HepG2 (cell line): ENCODE data around the gene SERPINB1. TPM values are rescaled to one million over a fixed set of nuclear protein-coding genes. Genes with fewer than 3 reads are reported as not detected.

Experiments
- ARHGAP35 ChIP-seq: sonication (generic); formaldehyde crosslinking; IDR thresholded peaks from 2 replicates; pipeline ENCODE4 v1.9.0; 2022; ENCODE audit warnings: mild to moderate bottlenecking, inconsistent platforms, moderate library complexity, missing genetic modification reagents, borderline replicate concordance
- CCAR2 ChIP-seq: fragments of 200-400 bp; formaldehyde crosslinking; optimal IDR thresholded peaks from 2 replicates; pipeline ENCODE3; 2018; ENCODE audit warnings: low read depth, mild to moderate bottlenecking, low read length, moderate library complexity
- CHCHD3 ChIP-seq: sonication (generic); formaldehyde crosslinking; IDR thresholded peaks from 2 replicates; pipeline ENCODE4 v1.8.0; 2022; ENCODE audit warnings: mild to moderate bottlenecking, missing genetic modification reagents, moderate library complexity
- CHD4 ChIP-seq: fragments of 200-600 bp; sonication (generic); IDR thresholded peaks from 2 replicates; pipeline ENCODE4 v1.7.0; 2017; ENCODE audit warnings: mild to moderate bottlenecking, low read length, borderline replicate concordance
- HOXA5 ChIP-seq: sonication (generic); formaldehyde crosslinking; IDR thresholded peaks from 2 replicates; pipeline ENCODE4 v1.4.0; 2020; ENCODE audit warnings: missing genetic modification reagents
- JUN ChIP-seq: sonication (generic); formaldehyde crosslinking; IDR thresholded peaks from 2 replicates; pipeline ENCODE4 v1.4.0; 2020; ENCODE audit warnings: mild to moderate bottlenecking, missing genetic modification reagents
- KDM6A ChIP-seq: IDR thresholded peaks from 2 replicates; pipeline ENCODE4 v1.6.1; 2016; ENCODE audit warnings: low read depth
- NFIB ChIP-seq: sonication (generic); formaldehyde crosslinking; IDR thresholded peaks from 2 replicates; pipeline ENCODE4 v1.9.0; 2021; ENCODE audit warnings: missing genetic modification reagents, mild to moderate bottlenecking, borderline replicate concordance
- NR2F6 ChIP-seq, 2 experiments: IDR thresholded peaks; 2 replicates each; pipeline ENCODE4 v1.6.1; 2016; ENCODE audit warnings: antibody characterized with exemption in 1 of 2, mild to moderate bottlenecking in 1 of 2
- PHF8 ChIP-seq: sonication (generic); formaldehyde crosslinking; IDR thresholded peaks from 2 replicates; pipeline ENCODE4 v1.5.0; 2020; ENCODE audit warnings: missing genetic modification reagents
- PREB ChIP-seq: sonication (generic); formaldehyde crosslinking; IDR thresholded peaks from 2 replicates; pipeline ENCODE4 v1.4.0; 2020; ENCODE audit warnings: missing genetic modification reagents
- RAD51 ChIP-seq: fragments of 450-650 bp; IDR thresholded peaks from 2 replicates; pipeline ENCODE4 v1.6.1; 2016; ENCODE audit warnings: borderline replicate concordance
- SRF ChIP-seq: IDR thresholded peaks from 2 replicates; pipeline ENCODE4 v1.6.1; 2011; ENCODE audit warnings: mild to moderate bottlenecking, low read depth, low read length, moderate library complexity
- ZBED4 ChIP-seq: sonication (generic); formaldehyde crosslinking; IDR thresholded peaks from 2 replicates; pipeline ENCODE4 v1.4.0; 2020; ENCODE audit warnings: missing genetic modification reagents, borderline replicate concordance
- ZNF10 ChIP-seq: sonication (generic); formaldehyde crosslinking; IDR thresholded peaks from 2 replicates; pipeline ENCODE4 v1.4.0; 2020; ENCODE audit warnings: mild to moderate bottlenecking, low read depth, missing genetic modification reagents, borderline replicate concordance
- ZNF296 ChIP-seq: sonication (generic); formaldehyde crosslinking; conservative IDR thresholded peaks from 2 replicates; pipeline ENCODE4 v1.5.0; 2020; ENCODE audit warnings: mild to moderate bottlenecking, missing genetic modification reagents
- ZNF552 ChIP-seq: sonication (generic); formaldehyde crosslinking; IDR thresholded peaks from 2 replicates; pipeline ENCODE4 v1.9.0; 2022; ENCODE audit warnings: missing genetic modification reagents, mild to moderate bottlenecking, borderline replicate concordance
- ZNF563 ChIP-seq: sonication (generic); formaldehyde crosslinking; IDR thresholded peaks from 2 replicates; pipeline ENCODE4 v1.8.0; 2022; ENCODE audit warnings: mild to moderate bottlenecking, moderate library complexity, missing genetic modification reagents
- ZNF564 ChIP-seq: sonication (generic); formaldehyde crosslinking; IDR thresholded peaks from 2 replicates; pipeline ENCODE4 v1.8.1; 2023; ENCODE audit warnings: mild to moderate bottlenecking, missing genetic modification reagents
- ZNF589 ChIP-seq: sonication (generic); formaldehyde crosslinking; conservative IDR thresholded peaks from 2 replicates; pipeline ENCODE4 v1.8.0; 2022; ENCODE audit warnings: mild to moderate bottlenecking, moderate library complexity, missing genetic modification reagents
- ZNF792 ChIP-seq: IDR thresholded peaks from 2 replicates; pipeline ENCODE4 v1.6.1; 2016
- ZSCAN22 ChIP-seq: sonication (generic); formaldehyde crosslinking; IDR thresholded peaks from 2 replicates; pipeline ENCODE4 v1.4.0; 2020; ENCODE audit warnings: mild to moderate bottlenecking, missing genetic modification reagents
- ZUFSP ChIP-seq: sonication (generic); formaldehyde crosslinking; IDR thresholded peaks from 2 replicates; pipeline ENCODE4 v1.9.0; 2021; ENCODE audit warnings: missing genetic modification reagents, mild to moderate bottlenecking, borderline replicate concordance
- polyA plus RNA-seq, 8 experiments: library from polyadenylated mRNA; depleted of rRNA in 3 of 8; stranded (reverse) in 7 of 8; unstranded in 1 of 8; fragments of >200 nt; fragmentation: Illumina TruSeq in 4 of 8; extraction: Trizol in 4 of 8; gene quantifications; 2 replicates each; pipeline versions ENCODE4 v1.2.1 to v1.2.3, GENCODE V29; 2011 to 2016; ENCODE audit warnings: low read depth in 4 of 8, missing spikeins in 1 of 8, mixed read lengths in 1 of 8; ENCODE audit not compliant: insufficient read depth in 1 of 8
- total RNA-seq, 5 experiments: library from RNA; depleted of rRNA; stranded (reverse); fragments of >200 nt; fragmentation: Illumina TruSeq; extraction: Trizol; gene quantifications; 2 replicates each; pipeline ENCODE4 v1.2.3, GENCODE V29; 2016; ENCODE audit warnings: low read depth in 1 of 5
- TF ChIP-seq, protein P1 (sequence below): IDR thresholded peaks from 2 replicates; pipeline ENCODE4 v1.6.1; 2016; ENCODE audit warnings: missing compliant biosample characterization, missing genetic modification reagents, borderline replicate concordance

Gene SERPINB1
- total and polyA plus RNA-seq, 2 of the 13 experiments (the other 11 are each of a cell fraction or from before 2014, with no cell fraction given) = 41.4 to 60.5 TPM

DNA sequence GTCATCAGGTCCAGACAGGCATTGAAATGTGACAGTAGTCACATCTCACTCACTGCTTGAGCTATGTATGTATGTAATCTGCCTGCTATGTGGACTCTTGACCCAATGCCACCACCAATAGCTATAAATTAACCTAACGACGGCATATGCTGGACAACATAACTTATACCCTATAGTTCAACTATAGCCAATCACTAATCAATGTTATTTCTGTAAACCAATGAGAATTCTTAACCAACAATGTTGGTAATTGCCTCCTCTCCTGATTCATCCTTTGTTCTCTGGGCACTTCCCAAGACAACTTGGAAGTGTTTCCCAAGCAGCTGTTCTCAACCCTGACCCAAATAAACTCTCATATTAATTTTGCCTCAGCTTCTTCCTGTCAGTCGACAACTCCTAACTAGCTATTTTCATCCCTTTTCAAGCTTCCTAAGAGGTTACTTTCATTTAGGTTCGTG lies 24.1 kb upstream of the SERPINB1 start (continued):
- TF ChIP-seq NR2F6 (IDR thresholded peaks at IDR 0.05) (no peak), NR2F6 (CRISPR knock-in tag; IDR thresholded peaks at IDR 0.05) (0 out of 2 replicates have a peak, but pooled peaks have one; percentile 28), JUN (CRISPR knock-in tag) (peak; percentile 66; the same call in 1 of the 2 replicates), SRF (no peak), ZNF564 (no peak), NFIB (CRISPR knock-in tag) (no peak), ZSCAN22 (CRISPR knock-in tag) (no peak), CHCHD3 (CRISPR knock-in tag) (no peak), ZNF296 (no peak), CHD4 (no peak), HOXA5 (no peak), ZNF563 (no peak), RAD51 (no peak), PHF8 (CRISPR knock-in tag) (no peak), ZNF552 (no peak), PREB (CRISPR knock-in tag) (no peak), ZNF589 (no peak), KDM6A (CRISPR knock-in tag) (peak; percentile 54; the same call in 1 of the 2 replicates), ARHGAP35 (CRISPR knock-in tag) (no peak), ZUFSP (CRISPR knock-in tag) (no peak), ZBED4 (CRISPR knock-in tag) (no peak; the same call in 1 of the 2 replicates), CCAR2 (no peak), ZNF10 (CRISPR knock-in tag) (no peak), ZNF792 (CRISPR knock-in tag) (no peak)
- TF ChIP-seq, protein P1, sequence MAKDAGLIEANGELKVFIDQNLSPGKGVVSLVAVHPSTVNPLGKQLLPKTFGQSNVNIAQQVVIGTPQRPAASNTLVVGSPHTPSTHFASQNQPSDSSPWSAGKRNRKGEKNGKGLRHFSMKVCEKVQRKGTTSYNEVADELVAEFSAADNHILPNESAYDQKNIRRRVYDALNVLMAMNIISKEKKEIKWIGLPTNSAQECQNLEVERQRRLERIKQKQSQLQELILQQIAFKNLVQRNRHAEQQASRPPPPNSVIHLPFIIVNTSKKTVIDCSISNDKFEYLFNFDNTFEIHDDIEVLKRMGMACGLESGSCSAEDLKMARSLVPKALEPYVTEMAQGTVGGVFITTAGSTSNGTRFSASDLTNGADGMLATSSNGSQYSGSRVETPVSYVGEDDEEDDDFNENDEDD (CRISPR knock-in tag) = no peak
